Activated CD4-positive, alpha-beta T cell treated with anti-CD3 and anti-CD28 coated beads, Interleukin-2, Interleukin-6, amounts not matched to agents 100 ng/mL and 50 ng/mL, durations not matched to agents 16 hours and 8 hours (primary cell): ENCODE data around the gene XPO6.
A peak's percentile ranks its signal among the peaks of the same experiment; 100 is the strongest.

Experiments
- DNase-seq: peaks from one replicate; pipeline ENCODE4 v3.0.0-alpha.2; 2020

The XPO6 gene

GRCh38 chr16:28183484-28183883 is 28.3 kb downstream of the XPO6 start:
- DNase-seq: no peak

GRCh38 chr16:28182801-28183200 is 29.0 kb downstream of the XPO6 start:
- no peak for DNase-seq

DNA sequence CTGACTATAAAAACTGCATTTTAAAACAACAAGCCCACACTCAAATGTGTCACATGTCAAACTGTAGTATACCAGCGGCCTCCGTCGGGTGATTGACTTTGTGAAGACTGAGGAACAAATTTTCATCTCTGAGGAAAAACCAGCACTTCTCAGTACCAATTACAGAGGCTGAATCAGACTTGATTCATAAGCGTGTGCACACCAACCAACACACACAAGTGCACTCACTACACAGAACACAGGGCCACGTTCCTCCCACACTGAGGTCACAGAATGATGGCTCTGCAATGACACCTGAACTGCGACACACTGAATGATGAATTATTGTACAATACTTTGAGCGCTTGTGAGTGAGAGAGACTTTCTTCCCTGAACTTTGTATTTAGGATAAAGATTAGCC is 29.6 kb downstream of the XPO6 start:
- peak; percentile 56 for DNase-seq

GRCh38 chr16:28181515-28181914 is 30.2 kb downstream of the XPO6 start:
- DNase-seq: no peak

GRCh38 chr16:28180655-28181460 is 30.9 kb downstream of the XPO6 start:
- no peak for DNase-seq

- no peak for DNase-seq
Measured at GRCh38 chr16:28179354-28179753, 32.4 kb downstream of the XPO6 start.

DNA sequence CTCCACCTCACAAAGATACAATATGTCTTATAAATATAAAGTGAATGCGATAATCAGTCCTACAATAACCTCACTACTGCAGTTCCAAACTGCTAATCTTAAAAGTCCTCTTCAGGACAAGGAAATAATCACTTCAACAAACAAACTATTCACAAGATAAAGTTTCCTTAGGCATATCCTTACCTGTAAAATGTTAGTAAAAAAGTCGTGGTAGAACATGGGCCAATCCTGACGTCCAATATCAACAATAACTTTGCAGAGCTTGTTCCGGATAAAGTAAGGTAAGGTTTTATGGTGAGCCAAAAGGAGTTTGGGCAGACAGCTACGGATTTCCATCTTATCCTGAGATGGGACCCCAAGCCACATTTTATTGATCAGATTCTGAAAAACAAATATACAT is 36.0 kb downstream of the XPO6 start:
- DNase-seq: no peak

DNA sequence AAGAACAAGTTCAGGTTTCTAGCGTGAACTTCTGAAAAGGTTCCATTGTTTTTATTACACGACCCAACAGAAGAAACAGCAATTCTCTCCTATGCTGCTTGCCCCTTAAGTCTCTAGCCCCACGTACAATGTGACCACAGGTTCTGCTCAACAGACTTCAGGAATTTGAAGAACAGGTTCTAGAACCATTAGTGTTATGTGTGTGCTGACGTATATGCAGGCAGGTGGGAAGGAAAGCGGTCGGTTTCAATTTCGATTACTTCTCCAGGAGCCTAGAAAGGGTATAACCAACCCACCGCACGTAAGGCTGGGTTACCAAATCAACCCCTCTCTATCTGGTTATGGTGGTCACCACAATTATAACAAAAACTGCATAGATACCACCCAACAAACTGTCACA is 39.4 kb downstream of the XPO6 start:
- no peak for DNase-seq

- DNase-seq: no peak
Measured at GRCh38 chr16:28171816-28172215, 39.9 kb downstream of the XPO6 start.

DNA sequence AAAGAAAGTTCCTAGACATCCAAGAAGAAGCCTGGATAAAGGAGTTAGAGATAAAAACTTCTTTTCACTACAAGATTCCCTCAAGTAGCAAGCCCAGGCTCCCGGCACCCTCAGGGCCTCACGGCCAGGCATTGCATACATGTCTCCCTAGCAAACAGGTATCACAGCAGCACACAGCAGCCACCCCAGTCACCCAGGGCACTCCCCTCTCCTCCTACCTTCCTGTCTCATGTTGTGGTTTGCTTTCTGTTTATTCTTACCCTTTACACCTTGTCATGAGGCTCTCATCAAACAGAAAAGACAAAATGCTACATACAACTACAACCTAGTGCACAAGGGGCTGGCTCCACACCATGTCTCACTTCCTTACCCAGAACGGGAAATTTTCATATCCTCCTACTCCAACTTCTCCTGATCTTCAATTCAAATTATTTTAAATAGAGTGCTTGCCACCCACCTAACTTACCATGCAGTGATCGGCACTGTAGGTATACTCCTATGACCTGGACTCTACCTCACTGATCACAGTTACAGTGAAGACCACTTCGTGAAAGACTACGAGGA is 42.7 kb downstream of the XPO6 start:
- no peak for DNase-seq

GRCh38 chr16:28167730-28168129 is 44.0 kb downstream of the XPO6 start:
- DNase-seq: no peak

GRCh38 chr16:28167221-28167620 is 44.5 kb downstream of the XPO6 start:
- no peak for DNase-seq

GRCh38 chr16:28166394-28167208 is 45.2 kb downstream of the XPO6 start:
- DNase-seq: peak; percentile 82

DNA sequence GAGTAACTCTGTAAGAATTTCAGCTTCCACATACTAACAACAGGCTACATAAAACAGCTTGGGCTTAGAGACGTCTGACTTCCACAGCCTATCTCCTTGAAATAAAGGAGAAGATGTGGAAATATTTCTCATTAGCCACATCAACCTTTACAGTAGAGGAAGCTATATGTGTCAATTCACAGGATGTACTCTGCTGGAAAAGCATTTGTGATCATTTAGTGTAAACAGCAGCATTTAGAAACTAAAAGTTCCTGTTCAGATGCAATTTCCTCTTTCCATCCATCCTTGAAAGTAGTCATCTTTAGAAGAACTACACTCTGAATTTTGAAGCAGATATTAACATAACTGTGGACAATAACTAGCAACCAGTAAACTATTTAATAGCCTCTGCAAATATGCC is 46.2 kb downstream of the XPO6 start:
- no peak for DNase-seq

- DNase-seq: no peak
Measured at GRCh38 chr16:28164140-28164539, 47.6 kb downstream of the XPO6 start.

DNA sequence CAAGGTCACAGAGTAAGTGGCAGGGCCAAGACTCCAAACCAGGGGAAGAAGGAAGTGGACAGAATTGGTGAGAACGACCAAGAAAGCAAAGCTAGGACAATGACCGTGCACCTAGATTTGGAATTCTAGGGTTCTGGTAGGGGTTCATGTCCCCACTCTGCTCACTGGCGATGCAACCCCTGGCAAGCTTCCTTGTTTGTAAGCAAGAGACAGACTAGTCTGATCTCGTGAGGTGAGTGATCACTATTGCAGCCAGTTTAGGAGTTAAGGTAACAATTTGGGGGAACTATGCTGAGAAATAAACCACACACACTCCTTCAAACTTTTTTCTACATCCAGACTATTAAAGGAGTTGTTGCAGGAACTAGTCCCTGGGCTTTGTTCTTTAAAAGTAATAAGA is 48.1 kb downstream of the XPO6 start:
- DNase-seq: no peak

- DNase-seq: no peak
Measured at GRCh38 chr16:28162326-28162877, 49.4 kb downstream of the XPO6 start.

DNA sequence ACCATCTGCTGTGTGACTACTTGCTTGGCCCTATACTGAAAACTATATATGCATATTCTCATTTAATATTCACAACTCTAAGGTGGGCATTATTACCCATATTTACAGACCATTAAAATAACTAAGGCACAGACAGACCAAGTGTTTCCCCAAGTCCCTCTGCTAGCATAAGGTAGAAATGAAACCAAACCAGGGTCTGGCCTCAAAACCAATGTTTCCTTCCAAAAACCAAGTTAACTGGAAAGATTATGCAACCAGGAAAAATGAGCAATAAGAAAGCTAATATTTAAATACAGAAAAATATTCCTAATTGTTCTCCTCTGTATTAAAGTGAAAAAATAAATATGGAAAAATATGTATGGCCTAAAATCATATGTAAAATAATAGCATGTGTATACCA is 50.1 kb downstream of the XPO6 start:
- DNase-seq: no peak

DNA sequence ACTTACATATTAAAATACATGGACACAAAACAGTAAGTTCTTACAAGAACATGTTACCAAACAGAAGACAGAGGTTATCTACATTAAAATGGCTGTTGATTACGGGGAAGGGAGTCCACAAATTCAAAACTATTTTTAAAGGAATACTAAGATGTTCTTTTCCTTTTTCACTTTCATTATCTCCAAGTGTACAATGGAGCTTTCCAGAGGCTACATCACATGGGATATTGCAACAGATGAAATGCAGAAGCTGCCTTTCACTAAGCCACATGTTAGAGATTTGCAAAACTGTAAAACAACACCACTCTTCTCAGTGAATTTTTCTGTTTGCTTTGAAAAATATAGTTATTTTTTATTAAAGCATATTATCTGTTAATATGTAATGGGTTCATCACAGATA is 53.6 kb downstream of the XPO6 start:
- DNase-seq: no peak

GRCh38 chr16:28156056-28156680 is 55.6 kb downstream of the XPO6 start:
- DNase-seq: no peak

DNA sequence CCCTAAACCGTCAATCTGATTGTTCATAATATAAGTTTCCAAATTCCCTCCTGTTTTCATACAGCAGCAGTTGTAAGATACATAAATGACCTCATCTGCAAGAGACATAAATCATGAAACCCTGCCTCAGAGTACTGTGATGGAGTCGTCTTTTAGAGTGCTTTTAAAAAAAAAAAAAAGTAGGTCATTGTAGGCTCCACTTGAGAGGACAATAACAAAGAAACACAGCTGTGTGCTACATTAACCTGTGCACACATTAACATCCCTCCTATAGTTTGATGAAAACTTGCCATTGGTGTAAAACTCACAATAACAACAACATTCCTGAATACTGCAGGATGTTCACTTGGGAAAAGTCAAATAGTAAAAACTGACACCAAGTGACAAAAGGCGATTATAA is 56.5 kb downstream of the XPO6 start:
- DNase-seq: no peak

GRCh38 chr16:28151180-28151579 is 60.6 kb downstream of the XPO6 start:
- no peak for DNase-seq
